Subcutaneous preadipocyte (primary cell): ENCODE results near the gene DCT. TPM values are rescaled to one million over a fixed set of nuclear protein-coding genes. Genes with fewer than 3 reads are reported as not detected.

Experiments
- total RNA-seq: library from RNA; depleted of rRNA; stranded (reverse); fragments of >200 nt; gene quantifications from 2 replicates; pipeline ENCODE4 v1.2.3, GENCODE V29; 2012

DCT gene
- 0.37 TPM in 1 of 2 replicates, not detected in the other for total RNA-seq

DNA sequence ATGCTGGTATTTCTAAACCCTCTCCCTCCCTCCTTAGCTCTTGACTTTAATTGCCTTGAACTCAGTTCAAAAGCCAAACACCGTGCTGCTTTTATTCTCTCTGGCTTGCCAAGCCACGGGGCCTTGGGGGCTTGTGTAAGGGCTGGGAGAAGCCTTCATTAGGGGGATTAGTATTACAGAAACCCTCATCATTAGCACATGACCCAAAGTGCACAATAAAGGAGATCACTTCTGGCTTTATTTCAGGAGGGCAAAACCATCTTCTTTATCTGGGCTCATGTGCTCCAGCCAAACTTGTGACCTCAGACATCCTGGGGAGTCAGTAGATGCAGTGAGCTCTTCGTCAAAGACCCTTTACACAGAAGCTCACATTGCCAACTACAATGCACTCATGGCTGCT lies at the start of gene DCT:
DCT (minus strand) TSS at position 67 of the 400 bp plus-strand sequence. CDS start 427 bp downstream, outside the sequence.

Other genes with a start within 250 kb of the DCT start
- 10.3 and 11.7 TPM in 2 replicates for gene TGDS, start 116.5 kb upstream of the DCT start, total RNA-seq
- 5.9 and 13.9 TPM in 2 replicates for gene GPR180, start 122.2 kb upstream of the DCT start, total RNA-seq
- not detected in 2 replicates for gene SOX21, start 232.9 kb upstream of the DCT start, total RNA-seq